Body of pancreas (tissue), 4 donors: ENCODE measurements around the gene SERPINB6. TPM values are rescaled to one million over a fixed set of nuclear protein-coding genes. Genes with fewer than 3 reads are reported as not detected.

Experiments used
- ATAC-seq: fragments of 150-250 bp; one replicate; pipeline ENCODE4 v1.9.1; 2016
- DNase-seq, 4 donors: peaks; one replicate each; pipeline ENCODE4 v3.0.0-alpha.2; 2019
- H3K27ac ChIP-seq, 4 donors: fragments of 200-600 bp; sonication (generic); 1 replicate in 3 of 4; 2 replicates in 1 of 4; pipeline versions ENCODE4 v1.5.1 to v1.6.1; 2016 to 2019; ENCODE audit warnings: mild to moderate bottlenecking in 1 of 4, mixed read lengths in 1 of 4, moderate library complexity in 1 of 4
- H3K27me3 ChIP-seq, 2 donors: fragments of 200-600 bp; sonication (generic); one replicate each; pipeline ENCODE4 v1.6.0; 2016; ENCODE audit warnings: mild to moderate bottlenecking in 1 of 2
- H3K36me3 ChIP-seq, 2 donors: fragments of 200-600 bp; sonication (generic); replicated peaks in 1 of 2; 2 replicates each; pipeline ENCODE4 v1.5.1; 2016; ENCODE audit warnings: low read depth in 2 of 2; ENCODE audit not compliant: insufficient read depth in 1 of 2
- H3K4me1 ChIP-seq: fragments of 200-600 bp; sonication (generic); one replicate; pipeline ENCODE4 v1.6.0; 2016
- H3K4me3 ChIP-seq, 2 donors: fragments of 200-600 bp; sonication (generic); 1 replicate in 1 of 2; 2 replicates in 1 of 2; pipeline ENCODE4 v1.5.1; 2016 to 2019
- H3K9me3 ChIP-seq, 3 donors: fragments of 200-600 bp; sonication (generic); 1 replicate in 2 of 3; 2 replicates in 1 of 3; pipeline ENCODE4 v1.5.1; 2016
- POLR2A ChIP-seq, 3 donors: fragments of 450-650 bp; IDR thresholded peaks; one replicate each; pipeline ENCODE4 v1.6.1; 2016; ENCODE audit warnings: antibody characterized with exemption in 3 of 3, mild to moderate bottlenecking in 2 of 3
- WGBS, 2 donors: methylation state at CpG; one replicate each; pipeline ENCODE4 v1.1.5; 2017; 5-methylcytosine and 5-hydroxymethylcytosine counted together
- intact Hi-C: fragments of 100-400 bp; cut with DNase I; formaldehyde crosslinking; loops from one replicate; pipeline ENCODE4 v1.15.1; 2023
- total RNA-seq, 2 donors: library from RNA; depleted of rRNA; stranded (reverse); fragments of >200 nt; gene quantifications; one replicate each; pipeline ENCODE4 v1.1.0, GENCODE V29; 2016
- TF ChIP-seq, protein P1 (sequence below), 7 experiments: fragments of 450-650 bp in 4 of 7; fragments of 200-600 bp in 3 of 7; sonication (generic) in 3 of 7; IDR thresholded peaks; one replicate each; pipeline ENCODE4 v1.5.1; 2016 to 2019; ENCODE audit warnings: antibody characterized with exemption in 7 of 7

Gene SERPINB6
- total RNA-seq, 2 donors from 2014 or later, result 113 to 147 TPM

DNA sequence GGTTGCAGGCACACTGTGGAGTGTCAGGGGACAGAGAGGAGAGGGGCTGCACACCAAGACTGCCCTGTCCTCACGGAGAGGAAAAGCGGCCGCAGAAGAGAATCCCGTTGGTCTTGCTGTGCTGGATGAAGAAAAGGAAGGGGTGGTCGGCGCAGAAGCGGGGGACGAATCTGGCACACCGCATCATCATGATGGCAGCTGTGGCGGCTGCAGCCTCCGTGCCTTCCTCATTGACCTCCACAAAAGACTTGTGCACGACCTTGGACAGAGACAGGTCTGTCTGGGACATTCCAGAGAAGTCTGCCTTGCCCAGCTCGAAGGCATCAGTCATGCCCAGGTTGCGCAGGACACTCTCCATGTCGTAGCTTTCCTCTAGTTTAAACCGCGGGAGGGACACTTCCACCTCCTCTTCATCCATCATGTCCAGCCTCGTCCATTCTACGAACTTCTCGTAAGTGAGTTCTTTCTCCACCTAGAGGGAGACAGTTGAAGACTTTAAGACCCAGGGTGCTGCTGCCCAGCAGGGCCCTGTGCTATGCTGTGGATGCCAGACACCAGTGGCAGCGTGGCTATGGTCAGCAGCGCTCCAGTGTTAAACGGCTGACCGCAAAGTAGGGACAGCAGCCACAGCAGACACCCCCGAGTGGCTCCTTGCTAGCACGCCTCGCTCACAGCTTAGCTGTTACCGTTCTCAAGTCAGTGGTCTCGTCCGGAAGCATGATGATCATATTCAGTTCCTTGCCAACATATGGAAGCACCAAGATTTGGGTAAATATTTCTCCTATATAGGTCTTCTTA, 22.9 kb downstream of the SERPINB6 start:
- ATAC-seq (no peak), DNase-seq (no peak)
- Histone ChIP-seq H3K27me3 (no peaks in the 10 kb centered on the region), H3K36me3 (peaks cover 10 to 15% of the 10 kb centered on the region in 2 donors), H3K4me1 (peaks cover 8% of the 10 kb centered on the region), H3K4me3 (no peak overlapping the region), H3K27ac (no peak overlapping the region), H3K9me3 (no peaks in the 10 kb centered on the region)
- TF ChIP-seq, protein P1, sequence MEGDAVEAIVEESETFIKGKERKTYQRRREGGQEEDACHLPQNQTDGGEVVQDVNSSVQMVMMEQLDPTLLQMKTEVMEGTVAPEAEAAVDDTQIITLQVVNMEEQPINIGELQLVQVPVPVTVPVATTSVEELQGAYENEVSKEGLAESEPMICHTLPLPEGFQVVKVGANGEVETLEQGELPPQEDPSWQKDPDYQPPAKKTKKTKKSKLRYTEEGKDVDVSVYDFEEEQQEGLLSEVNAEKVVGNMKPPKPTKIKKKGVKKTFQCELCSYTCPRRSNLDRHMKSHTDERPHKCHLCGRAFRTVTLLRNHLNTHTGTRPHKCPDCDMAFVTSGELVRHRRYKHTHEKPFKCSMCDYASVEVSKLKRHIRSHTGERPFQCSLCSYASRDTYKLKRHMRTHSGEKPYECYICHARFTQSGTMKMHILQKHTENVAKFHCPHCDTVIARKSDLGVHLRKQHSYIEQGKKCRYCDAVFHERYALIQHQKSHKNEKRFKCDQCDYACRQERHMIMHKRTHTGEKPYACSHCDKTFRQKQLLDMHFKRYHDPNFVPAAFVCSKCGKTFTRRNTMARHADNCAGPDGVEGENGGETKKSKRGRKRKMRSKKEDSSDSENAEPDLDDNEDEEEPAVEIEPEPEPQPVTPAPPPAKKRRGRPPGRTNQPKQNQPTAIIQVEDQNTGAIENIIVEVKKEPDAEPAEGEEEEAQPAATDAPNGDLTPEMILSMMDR (IDR thresholded peaks at IDR 0.05), result no peak
- no peak for TF ChIP-seq POLR2A (IDR thresholded peaks at IDR 0.05)
- intact Hi-C loops, result loop anchor here (5.0 to 10.0 kb wide), 2 partner anchors 34 to 164 kb away; no protein-coding TSS in a partner anchor
- WGBS, 2 donors, result 88 to 92% methylated on average over 30 of the region's 30 CpGs

DNA sequence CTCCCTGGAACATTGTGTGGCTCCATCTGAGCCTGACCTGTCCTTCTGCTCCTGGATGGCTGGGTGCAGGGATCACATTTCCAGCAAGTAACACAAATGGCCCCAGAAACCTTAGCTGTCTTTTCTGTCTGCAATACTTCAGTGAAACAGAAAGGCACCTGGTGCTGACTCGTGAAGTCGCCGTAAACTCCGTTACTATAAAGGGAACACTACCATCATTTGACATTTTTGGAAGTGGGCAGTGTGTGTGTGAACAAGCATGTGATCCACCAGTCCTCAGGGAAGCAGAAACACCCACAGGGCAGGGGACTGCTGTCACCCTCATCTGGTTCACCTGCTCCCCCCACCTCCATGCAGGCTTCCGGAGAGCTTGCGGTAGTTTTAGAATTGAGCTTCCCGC, 23.9 kb downstream of the SERPINB6 start:
- no peak for DNase-seq

GRCh38 chr6:2945153-2945452, 26.3 kb downstream of the SERPINB6 start:
- DNase-seq, result no peak
- ATAC-seq, result no peak
- WGBS, 2 donors, result 66 to 81% methylated on average over 4 to 8 of the region's 8 CpGs
- intact Hi-C loops, result loop anchor here (5.0 to 10.0 kb wide), 2 partner anchors 37 to 160 kb away; no protein-coding TSS in a partner anchor
- Histone ChIP-seq H3K4me1 (no peaks in the 10 kb centered on the region), H3K36me3 (peaks cover 10 to 15% of the 10 kb centered on the region in 2 donors), H3K4me3 (no peak overlapping the region), H3K27ac (no peak overlapping the region), H3K27me3 (no peaks in the 10 kb centered on the region), H3K9me3 (no peaks in the 10 kb centered on the region)
- TF ChIP-seq, protein P1 (IDR thresholded peaks at IDR 0.05), result no peak
- no peak for TF ChIP-seq POLR2A (IDR thresholded peaks at IDR 0.05)

More for the DNA sequence above, 23.9 kb downstream of the SERPINB6 start:
- H3K27ac ChIP-seq, result no peak overlapping the region
- H3K27me3 ChIP-seq, result no peaks in the 10 kb centered on the region
- intact Hi-C loops, result loop anchor here (5.0 to 10.0 kb wide), 2 partner anchors 35 to 163 kb away; no protein-coding TSS in a partner anchor
- no peak overlapping the region for H3K4me3 ChIP-seq
- peaks cover 3% of the 10 kb centered on the region for H3K4me1 ChIP-seq
- ATAC-seq, result no peak
- no peaks in the 10 kb centered on the region for H3K9me3 ChIP-seq
- 87 to 99% methylated on average over 7 of the region's 7 CpGs for WGBS, 2 donors
- TF ChIP-seq, protein P1 (IDR thresholded peaks at IDR 0.05), result no peak
- TF ChIP-seq POLR2A (IDR thresholded peaks at IDR 0.05), result no peak
- peaks cover 10 to 15% of the 10 kb centered on the region in 2 donors for H3K36me3 ChIP-seq

- TF ChIP-seq POLR2A (IDR thresholded peaks at IDR 0.05), result no peak
- TF ChIP-seq, protein P1 (IDR thresholded peaks at IDR 0.05), result no peak
- no peak overlapping the region for H3K4me3 ChIP-seq
- H3K4me1 ChIP-seq, result no peaks in the 10 kb centered on the region
- WGBS, 2 donors, result 67 to 72% methylated on average over 6 to 7 of the region's 7 CpGs
- intact Hi-C loops, result loop anchor here (5.0 to 10.0 kb wide), 2 partner anchors 38 to 160 kb away; no protein-coding TSS in a partner anchor
- H3K9me3 ChIP-seq, result no peaks in the 10 kb centered on the region
- peaks cover 10 to 15% of the 10 kb centered on the region in 2 donors for H3K36me3 ChIP-seq
- no peak overlapping the region for H3K27ac ChIP-seq
- DNase-seq (no peak), ATAC-seq (no peak)
- no peaks in the 10 kb centered on the region for H3K27me3 ChIP-seq
These were observed 26.8 kb downstream of the SERPINB6 start for GRCh38 chr6:2944405-2945152.
